ENCODE data around the gene MOGAT1.
A peak's percentile ranks its signal among the peaks of the same experiment; 100 is the strongest.

The MOGAT1 gene

GRCh38 chr2:222707689-222708273 lies 36.3 kb downstream of the MOGAT1 start:
- no peak for TF ChIP-seq CTCF (IDR thresholded peaks at IDR 0.05; ENCODE audit: low read depth, low read length, missing control alignments)
- Histone ChIP-seq H3K27me3 (replicated peaks) (no peaks in the 10 kb centered on the region), H3K36me3 (replicated peaks) (no peaks in the 10 kb centered on the region), H3K4me3 (ENCODE audit: low read depth, low read length) (no peak overlapping the region), H3K27ac (peak overlapping the region; percentile 96)
- peak; percentile 68 for DNase-seq
- in situ Hi-C loops (cut with HindIII; ENCODE audit: low pct_ligation_motif_present, low sequenced_read_pairs), result loop anchor here (25.0 kb wide), 1 partner anchor 155 kb away; the partner anchor contains the start of gene ACSL3

GRCh38 chr2:222708274-222708710 lies 36.8 kb downstream of the MOGAT1 start:
- peak; percentile 90 for TF ChIP-seq CTCF (IDR thresholded peaks at IDR 0.05; ENCODE audit: low read depth, low read length, missing control alignments)
- peak; percentile 84 for DNase-seq
- Histone ChIP-seq H3K27me3 (replicated peaks) (no peaks in the 10 kb centered on the region), H3K27ac (peak overlapping the region; percentile 96), H3K36me3 (replicated peaks) (no peaks in the 10 kb centered on the region), H3K4me3 (ENCODE audit: low read depth, low read length) (no peak overlapping the region)
- in situ Hi-C loops (cut with HindIII; ENCODE audit: low pct_ligation_motif_present, low sequenced_read_pairs), result loop anchor here (25.0 kb wide), 1 partner anchor 154 kb away; the partner anchor contains the start of gene ACSL3

- no peaks in the 10 kb centered on the region for H3K27me3 ChIP-seq (replicated peaks)
- in situ Hi-C loops (cut with HindIII; ENCODE audit: low pct_ligation_motif_present, low sequenced_read_pairs), result loop anchor here (25.0 kb wide), 1 partner anchor 153 kb away; the partner anchor contains the start of gene ACSL3
- peak overlapping the region; percentile 96 for H3K27ac ChIP-seq
- DNase-seq, result peak; percentile 100
- peak overlapping the region; percentile 12 for H3K4me3 ChIP-seq (ENCODE audit: low read depth, low read length)
- no peaks in the 10 kb centered on the region for H3K36me3 ChIP-seq (replicated peaks)
- no peak for TF ChIP-seq CTCF (IDR thresholded peaks at IDR 0.05; ENCODE audit: low read depth, low read length, missing control alignments)
These were observed 37.9 kb downstream of the MOGAT1 start for GRCh38 chr2:222709191-222709891.

GRCh38 chr2:222710736-222711135 lies 39.3 kb downstream of the MOGAT1 start:
- no peak for TF ChIP-seq CTCF (IDR thresholded peaks at IDR 0.05; ENCODE audit: low read depth, low read length, missing control alignments)
- in situ Hi-C loops (cut with HindIII; ENCODE audit: low pct_ligation_motif_present, low sequenced_read_pairs), result loop anchor here (25.0 kb wide), 1 partner anchor 152 kb away; the partner anchor contains the start of gene ACSL3
- H3K36me3 ChIP-seq (replicated peaks), result no peaks in the 10 kb centered on the region
- DNase-seq, result no peak
- H3K27ac ChIP-seq, result no peak overlapping the region
- no peak overlapping the region for H3K4me3 ChIP-seq (ENCODE audit: low read depth, low read length)
- no peaks in the 10 kb centered on the region for H3K27me3 ChIP-seq (replicated peaks)

GRCh38 chr2:222711315-222711940 lies 40.0 kb downstream of the MOGAT1 start:
- in situ Hi-C loops (cut with HindIII; ENCODE audit: low pct_ligation_motif_present, low sequenced_read_pairs), result loop anchor here (25.0 kb wide), 1 partner anchor 151 kb away; the partner anchor contains the start of gene ACSL3
- Histone ChIP-seq H3K36me3 (replicated peaks) (no peaks in the 10 kb centered on the region), H3K27ac (no peak overlapping the region), H3K27me3 (replicated peaks) (no peaks in the 10 kb centered on the region), H3K4me3 (ENCODE audit: low read depth, low read length) (no peak overlapping the region)
- DNase-seq, result no peak
- no peak for TF ChIP-seq CTCF (IDR thresholded peaks at IDR 0.05; ENCODE audit: low read depth, low read length, missing control alignments)
